ENCODE data around the gene TES. TPM values are rescaled to one million over a fixed set of nuclear protein-coding genes. Genes with fewer than 3 reads are reported as not detected.

Gene TES
- total and polyA plus RNA-seq, 4 donors, result 5.7 to 11.8 (median 7.5) TPM

- Histone ChIP-seq H3K9ac (ENCODE audit: low read depth in 1 of 2, low read length in 2 of 2) (no peak overlapping the region), H3K9me3 (ENCODE audit: control insufficient read depth in 4 of 4, low read length in 3 of 4) (no peaks in the 10 kb centered on the region), H3K27me3 (ENCODE audit: control insufficient read depth in 4 of 4, insufficient read depth in 4 of 4, low read length in 3 of 4) (no peaks in the 10 kb centered on the region), H3K27ac (ENCODE audit: low read depth in 1 of 2, low read length in 2 of 2) (no peak overlapping the region), H3K36me3 (ENCODE audit: control insufficient read depth in 4 of 4, insufficient read depth in 3 of 4, low read depth in 1 of 4, low read length in 3 of 4) (no peaks in the 10 kb centered on the region), H3K4me3 (ENCODE audit: low read depth in 1 of 3, low read length in 3 of 3) (no peak overlapping the region), H3K4me1 (ENCODE audit: control insufficient read depth in 4 of 4, insufficient read depth in 4 of 4, low read length in 3 of 4) (peaks cover 0 to 8% (median 2%) of the 10 kb centered on the region in 4 donors)
- 82% methylated on average over 1 of the region's 1 CpG for WGBS
- TF ChIP-seq HNF4G (IDR thresholded peaks at IDR 0.05), result no peak
- TF ChIP-seq, protein P1, sequence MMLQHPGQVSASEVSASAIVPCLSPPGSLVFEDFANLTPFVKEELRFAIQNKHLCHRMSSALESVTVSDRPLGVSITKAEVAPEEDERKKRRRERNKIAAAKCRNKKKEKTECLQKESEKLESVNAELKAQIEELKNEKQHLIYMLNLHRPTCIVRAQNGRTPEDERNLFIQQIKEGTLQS (IDR thresholded peaks at IDR 0.05), result no peak
- no peak for TF ChIP-seq FOXA2 (IDR thresholded peaks at IDR 0.05)
- TF ChIP-seq YY1 (IDR thresholded peaks at IDR 0.05), result no peak
- TF ChIP-seq, protein P2, sequence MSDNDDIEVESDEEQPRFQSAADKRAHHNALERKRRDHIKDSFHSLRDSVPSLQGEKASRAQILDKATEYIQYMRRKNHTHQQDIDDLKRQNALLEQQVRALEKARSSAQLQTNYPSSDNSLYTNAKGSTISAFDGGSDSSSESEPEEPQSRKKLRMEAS (IDR thresholded peaks at IDR 0.05), result no peak
- no peak for TF ChIP-seq SP1 (IDR thresholded peaks at IDR 0.05)
- no peak for TF ChIP-seq RAD21 (IDR thresholded peaks at IDR 0.05)
- no peak for TF ChIP-seq JUND (IDR thresholded peaks at IDR 0.05)
- no peak for DNase-seq (ENCODE audit: low spot score)
These were observed 1.4 kb upstream of the TES start for GRCh38 chr7:116208919-116209318.

GRCh38 chr7:116209561-116210070 is 723 bp upstream of the TES start:
- DNase-seq (ENCODE audit: low spot score), result no peak
- WGBS, result 94% methylated on average over 6 of the region's 6 CpGs
- TF ChIP-seq EGR1 (IDR thresholded peaks at IDR 0.05; ENCODE audit: low read depth in 2 of 2) (no peak), JUND (IDR thresholded peaks at IDR 0.05) (no peak), GABPA (IDR thresholded peaks at IDR 0.05 in 1 of 2, conservative IDR thresholded peaks at IDR 0.05 in 1 of 2) (no peak), HNF4A (conservative IDR thresholded peaks at IDR 0.05) (no peak), RXRA (IDR thresholded peaks at IDR 0.05) (no peak), HNF4G (IDR thresholded peaks at IDR 0.05) (no peak), ZBTB33 (IDR thresholded peaks at IDR 0.05) (no peak)
- TF ChIP-seq, protein P2 (IDR thresholded peaks at IDR 0.05), result no peak
- Histone ChIP-seq H3K27ac (ENCODE audit: low read depth in 1 of 2, low read length in 2 of 2) (no peak overlapping the region), H3K4me3 (ENCODE audit: low read depth in 1 of 3, low read length in 3 of 3) (no peak overlapping the region), H3K9me3 (ENCODE audit: control insufficient read depth in 4 of 4, low read length in 3 of 4) (no peaks in the 10 kb centered on the region), H3K4me1 (ENCODE audit: control insufficient read depth in 4 of 4, insufficient read depth in 4 of 4, low read length in 3 of 4) (peaks cover 0 to 8% (median 2%) of the 10 kb centered on the region in 4 donors), H3K9ac (ENCODE audit: low read depth in 1 of 2, low read length in 2 of 2) (no peak overlapping the region), H3K36me3 (ENCODE audit: control insufficient read depth in 4 of 4, insufficient read depth in 3 of 4, low read depth in 1 of 4, low read length in 3 of 4) (no peaks in the 10 kb centered on the region), H3K27me3 (ENCODE audit: control insufficient read depth in 4 of 4, insufficient read depth in 4 of 4, low read length in 3 of 4) (no peaks in the 10 kb centered on the region)

GRCh38 chr7:116211006-116211912 is 920 bp downstream of the TES start:
- Histone ChIP-seq H3K27ac (ENCODE audit: low read depth in 1 of 2, low read length in 2 of 2) (peak overlapping the region; percentile 63 to 82), H3K9me3 (ENCODE audit: control insufficient read depth in 4 of 4, low read length in 3 of 4) (no peaks in the 10 kb centered on the region), H3K4me3 (ENCODE audit: low read depth in 1 of 3, low read length in 3 of 3) (peak overlapping the region; percentile 83 to 89 (median 86)), H3K9ac (ENCODE audit: low read depth in 1 of 2, low read length in 2 of 2) (peak overlapping the region; percentile 60 to 87), H3K4me1 (ENCODE audit: control insufficient read depth in 4 of 4, insufficient read depth in 4 of 4, low read length in 3 of 4) (peaks cover 0 to 8% (median 2%) of the 10 kb centered on the region in 4 donors), H3K36me3 (ENCODE audit: control insufficient read depth in 4 of 4, insufficient read depth in 3 of 4, low read depth in 1 of 4, low read length in 3 of 4) (no peaks in the 10 kb centered on the region), H3K27me3 (ENCODE audit: control insufficient read depth in 4 of 4, insufficient read depth in 4 of 4, low read length in 3 of 4) (no peaks in the 10 kb centered on the region)
- DNase-seq (ENCODE audit: low spot score), result peak; percentile 37
- TF ChIP-seq FOXA1 (IDR thresholded peaks at IDR 0.05), result no peak
- TF ChIP-seq TAF1 (conservative IDR thresholded peaks at IDR 0.05), result peak; percentile 46
- TF ChIP-seq HNF4A (conservative IDR thresholded peaks at IDR 0.05), result peak in 1 of 2 donors; percentile 25
- TF ChIP-seq, protein P3, sequence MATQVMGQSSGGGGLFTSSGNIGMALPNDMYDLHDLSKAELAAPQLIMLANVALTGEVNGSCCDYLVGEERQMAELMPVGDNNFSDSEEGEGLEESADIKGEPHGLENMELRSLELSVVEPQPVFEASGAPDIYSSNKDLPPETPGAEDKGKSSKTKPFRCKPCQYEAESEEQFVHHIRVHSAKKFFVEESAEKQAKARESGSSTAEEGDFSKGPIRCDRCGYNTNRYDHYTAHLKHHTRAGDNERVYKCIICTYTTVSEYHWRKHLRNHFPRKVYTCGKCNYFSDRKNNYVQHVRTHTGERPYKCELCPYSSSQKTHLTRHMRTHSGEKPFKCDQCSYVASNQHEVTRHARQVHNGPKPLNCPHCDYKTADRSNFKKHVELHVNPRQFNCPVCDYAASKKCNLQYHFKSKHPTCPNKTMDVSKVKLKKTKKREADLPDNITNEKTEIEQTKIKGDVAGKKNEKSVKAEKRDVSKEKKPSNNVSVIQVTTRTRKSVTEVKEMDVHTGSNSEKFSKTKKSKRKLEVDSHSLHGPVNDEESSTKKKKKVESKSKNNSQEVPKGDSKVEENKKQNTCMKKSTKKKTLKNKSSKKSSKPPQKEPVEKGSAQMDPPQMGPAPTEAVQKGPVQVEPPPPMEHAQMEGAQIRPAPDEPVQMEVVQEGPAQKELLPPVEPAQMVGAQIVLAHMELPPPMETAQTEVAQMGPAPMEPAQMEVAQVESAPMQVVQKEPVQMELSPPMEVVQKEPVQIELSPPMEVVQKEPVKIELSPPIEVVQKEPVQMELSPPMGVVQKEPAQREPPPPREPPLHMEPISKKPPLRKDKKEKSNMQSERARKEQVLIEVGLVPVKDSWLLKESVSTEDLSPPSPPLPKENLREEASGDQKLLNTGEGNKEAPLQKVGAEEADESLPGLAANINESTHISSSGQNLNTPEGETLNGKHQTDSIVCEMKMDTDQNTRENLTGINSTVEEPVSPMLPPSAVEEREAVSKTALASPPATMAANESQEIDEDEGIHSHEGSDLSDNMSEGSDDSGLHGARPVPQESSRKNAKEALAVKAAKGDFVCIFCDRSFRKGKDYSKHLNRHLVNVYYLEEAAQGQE (IDR thresholded peaks at IDR 0.05), result no peak
- TF ChIP-seq JUND (IDR thresholded peaks at IDR 0.05), result peak; percentile 68 to 70
- peak; percentile 59 for TF ChIP-seq YY1 (IDR thresholded peaks at IDR 0.05)
- WGBS, result 5% methylated on average over 27 of the region's 27 CpGs

Data from liver (tissue), 9 donors.